Measurements from ENCODE around the gene PCSK4.

DNA sequence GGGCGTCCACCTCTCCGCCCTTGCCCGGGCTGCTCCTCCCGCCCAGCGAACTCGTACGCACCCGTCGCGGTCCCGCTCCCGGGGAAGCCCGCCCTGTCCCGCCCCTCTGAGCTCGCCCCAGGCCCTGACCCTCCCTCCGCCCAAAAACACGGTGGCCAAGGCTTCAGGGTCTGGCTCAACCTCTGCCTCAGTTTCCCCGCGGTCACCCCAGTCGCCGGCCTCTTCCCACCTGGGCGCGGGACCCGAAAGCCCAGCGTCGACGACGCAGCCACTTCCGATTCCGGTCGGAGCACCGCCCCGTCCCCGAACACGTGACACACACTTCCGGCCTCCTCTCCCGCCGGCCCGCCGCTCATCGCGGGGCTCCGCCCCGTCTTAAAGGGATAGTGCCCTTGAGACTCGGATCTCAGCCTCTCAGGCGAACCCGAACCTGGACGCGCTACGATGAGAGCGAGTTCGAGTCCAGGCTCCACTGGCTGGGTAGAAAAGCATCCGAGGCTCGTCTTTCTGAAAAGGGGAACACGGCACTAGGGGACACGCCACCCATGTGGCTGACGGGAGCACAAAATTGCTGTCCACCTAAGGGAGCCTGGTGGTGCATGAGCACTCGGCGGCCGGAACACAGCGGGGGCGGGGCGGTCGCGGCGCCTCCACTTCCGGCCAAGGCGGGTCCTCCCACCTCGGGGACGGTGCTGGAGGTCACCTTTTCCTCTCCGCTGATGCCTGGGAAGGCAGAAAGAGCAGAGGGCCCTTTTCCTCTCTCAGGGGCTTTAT, 11.0 kb downstream of the PCSK4 start, which contains the start of gene C19orf25:
- no peak for TF ChIP-seq POLR2A (IDR thresholded peaks at IDR 0.05)
- TF ChIP-seq, protein P1, sequence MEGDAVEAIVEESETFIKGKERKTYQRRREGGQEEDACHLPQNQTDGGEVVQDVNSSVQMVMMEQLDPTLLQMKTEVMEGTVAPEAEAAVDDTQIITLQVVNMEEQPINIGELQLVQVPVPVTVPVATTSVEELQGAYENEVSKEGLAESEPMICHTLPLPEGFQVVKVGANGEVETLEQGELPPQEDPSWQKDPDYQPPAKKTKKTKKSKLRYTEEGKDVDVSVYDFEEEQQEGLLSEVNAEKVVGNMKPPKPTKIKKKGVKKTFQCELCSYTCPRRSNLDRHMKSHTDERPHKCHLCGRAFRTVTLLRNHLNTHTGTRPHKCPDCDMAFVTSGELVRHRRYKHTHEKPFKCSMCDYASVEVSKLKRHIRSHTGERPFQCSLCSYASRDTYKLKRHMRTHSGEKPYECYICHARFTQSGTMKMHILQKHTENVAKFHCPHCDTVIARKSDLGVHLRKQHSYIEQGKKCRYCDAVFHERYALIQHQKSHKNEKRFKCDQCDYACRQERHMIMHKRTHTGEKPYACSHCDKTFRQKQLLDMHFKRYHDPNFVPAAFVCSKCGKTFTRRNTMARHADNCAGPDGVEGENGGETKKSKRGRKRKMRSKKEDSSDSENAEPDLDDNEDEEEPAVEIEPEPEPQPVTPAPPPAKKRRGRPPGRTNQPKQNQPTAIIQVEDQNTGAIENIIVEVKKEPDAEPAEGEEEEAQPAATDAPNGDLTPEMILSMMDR (IDR thresholded peaks at IDR 0.05), result no peak
